WERI-Rb-1 (cell line): ENCODE data around the gene ZNF726.

ENCODE experiments used
- DNase-seq: peaks from one replicate; pipeline ENCODE4 v3.0.0-alpha.2; 2020
- H3K27ac ChIP-seq: fragments of 250-450 bp; sonication (Bioruptor Pico); 2 replicates; pipeline ENCODE4 v1.5.1; 2020; ENCODE audit warnings: mild to moderate bottlenecking, moderate library complexity
- H3K27me3 ChIP-seq: fragments of 250-450 bp; sonication (Bioruptor Pico); 2 replicates; pipeline ENCODE4 v1.5.1; 2021; ENCODE audit warnings: mild to moderate bottlenecking, low read depth, moderate library complexity; ENCODE audit not compliant: insufficient read depth, severe bottlenecking
- H3K36me3 ChIP-seq: fragments of 250-450 bp; sonication (Bioruptor Pico); 2 replicates; pipeline ENCODE4 v1.5.1; 2020; ENCODE audit warnings: mild to moderate bottlenecking, moderate library complexity
- H3K4me3 ChIP-seq: 2 replicates; pipeline ENCODE4 v1.5.1; 2011; ENCODE audit warnings: low read depth, mild to moderate bottlenecking, control low read depth, low read length
- H3K9me3 ChIP-seq: fragments of 250-450 bp; sonication (Bioruptor Pico); 2 replicates; pipeline ENCODE4 v1.5.1; 2021; ENCODE audit warnings: mild to moderate bottlenecking, moderate library complexity; ENCODE audit not compliant: severe bottlenecking
- CTCF ChIP-seq: IDR thresholded peaks from 2 replicates; pipeline ENCODE4 v1.5.1; 2011; ENCODE audit warnings: low read depth, mild to moderate bottlenecking, control low read depth, inconsistent platforms, low read length

ZNF726 gene

GRCh38 chr19:23980805-23981204 lies 66.1 kb downstream of the ZNF726 start:
- Histone ChIP-seq H3K27ac (no peak overlapping the region), H3K4me3 (no peak overlapping the region), H3K27me3 (peaks cover 2% of the 10 kb centered on the region), H3K9me3 (no peaks in the 10 kb centered on the region), H3K36me3 (no peaks in the 10 kb centered on the region)
- no peak for DNase-seq
- TF ChIP-seq CTCF, result no peak

- Histone ChIP-seq H3K27ac (no peak overlapping the region), H3K36me3 (no peaks in the 10 kb centered on the region), H3K4me3 (no peak overlapping the region), H3K9me3 (no peaks in the 10 kb centered on the region), H3K27me3 (peaks cover 2% of the 10 kb centered on the region)
- DNase-seq, result no peak
- TF ChIP-seq CTCF, result no peak
These were observed 67.2 kb downstream of the ZNF726 start for GRCh38 chr19:23981863-23982262.

GRCh38 chr19:23983406-23983805 lies 68.7 kb downstream of the ZNF726 start:
- no peak for DNase-seq
- Histone ChIP-seq H3K4me3 (no peak overlapping the region), H3K27ac (no peak overlapping the region), H3K36me3 (no peaks in the 10 kb centered on the region), H3K27me3 (peaks cover 2% of the 10 kb centered on the region), H3K9me3 (no peaks in the 10 kb centered on the region)
- TF ChIP-seq CTCF, result no peak
